Measurements from ENCODE around the gene MYG1.
"Not testable (repeated sequence)": the region's sequence is repeated elsewhere in the genome, so short reads cannot be mapped to it uniquely, and the experiment has no call there.

Gene MYG1

GRCh38 chr12:53287741-53288216 is 11.7 kb upstream of the MYG1 start:
- DNase-seq = peak; percentile 72

GRCh38 chr12:53288322-53288721 is 11.2 kb upstream of the MYG1 start:
- DNase-seq = no peak

- DNase-seq = no peak
Observed at GRCh38 chr12:53289891-53290290, 9.6 kb upstream of the MYG1 start.

GRCh38 chr12:53290661-53291060 is 8.8 kb upstream of the MYG1 start:
- DNase-seq = no peak

- DNase-seq = no peak
Observed at GRCh38 chr12:53292426-53292825, 7.1 kb upstream of the MYG1 start.

GRCh38 chr12:53295070-53295890 is 4.2 kb upstream of the MYG1 start, which contains the start of gene PFDN5:
TSS of gene PFDN5 (plus strand) at chr12:53295542. CDS start at chr12:53295568, 26 bp downstream.
- DNase-seq = peak; percentile 85

- no peak for DNase-seq
Observed at GRCh38 chr12:53295891-53296219, 3.6 kb upstream of the MYG1 start.

- not testable (repeated sequence) for DNase-seq
Observed at GRCh38 chr12:53297106-53297505, 2.4 kb upstream of the MYG1 start.

GRCh38 chr12:53298164-53298563 is 1.3 kb upstream of the MYG1 start:
- no peak for DNase-seq

- no peak for DNase-seq
Observed at GRCh38 chr12:53299101-53299453, 418 bp upstream of the MYG1 start.

GRCh38 chr12:53300187-53300586 is 692 bp downstream of the MYG1 start:
- no peak for DNase-seq

GRCh38 chr12:53302903-53303302 is 3.4 kb downstream of the MYG1 start:
- DNase-seq = no peak

GRCh38 chr12:53306826-53307225 is 7.3 kb downstream of the MYG1 start:
- DNase-seq = no peak

GRCh38 chr12:53308276-53308675 is 8.8 kb downstream of the MYG1 start:
- DNase-seq = no peak

- no peak for DNase-seq
Observed at GRCh38 chr12:53313996-53314395, 14.5 kb downstream of the MYG1 start.

- no peak for DNase-seq
Observed at GRCh38 chr12:53320352-53321195, 21.1 kb downstream of the MYG1 start.

GRCh38 chr12:53324113-53324778 is 24.8 kb downstream of the MYG1 start:
- peak; percentile 53 for DNase-seq

GRCh38 chr12:53324779-53325510 is 25.4 kb downstream of the MYG1 start:
- peak; percentile 85 for DNase-seq

- DNase-seq = peak; percentile 14
Observed at GRCh38 chr12:53325511-53326061, 26.1 kb downstream of the MYG1 start.

- no peak for DNase-seq
Observed at GRCh38 chr12:53326460-53327185, 27.1 kb downstream of the MYG1 start.

- DNase-seq = no peak
Observed at GRCh38 chr12:53327435-53328042, 28.0 kb downstream of the MYG1 start.

Data from activated gamma-delta T cell treated with Interleukin-2 at 50 U/mL for 16 hours (primary cell).